LNCAP (cell line): ENCODE measurements around the gene GCNT3.

Source experiments
- CTCF ChIP-seq: fragments of 450-650 bp; IDR thresholded peaks from 2 replicates; pipeline ENCODE4 v1.5.1; 2017; ENCODE audit warnings: mild to moderate bottlenecking

The GCNT3 gene

GRCh38 chr15:59583088-59583487 is 28.5 kb upstream of the GCNT3 start:
- no peak for TF ChIP-seq CTCF

GRCh38 chr15:59587085-59587826 is 24.3 kb upstream of the GCNT3 start:
- no peak for TF ChIP-seq CTCF

GRCh38 chr15:59590027-59590426 is 21.6 kb upstream of the GCNT3 start:
- no peak for TF ChIP-seq CTCF

- no peak for TF ChIP-seq CTCF
Measured at GRCh38 chr15:59591356-59591755, 20.2 kb upstream of the GCNT3 start.

- no peak for TF ChIP-seq CTCF
Measured at GRCh38 chr15:59594493-59594942, 17.1 kb upstream of the GCNT3 start.

- TF ChIP-seq CTCF, result no peak
Measured at GRCh38 chr15:59594991-59595390, 16.6 kb upstream of the GCNT3 start.

GRCh38 chr15:59595434-59595915 is 16.1 kb upstream of the GCNT3 start:
- TF ChIP-seq CTCF, result no peak
